Neural progenitor cell (in vitro differentiated cells): Measurements from ENCODE around the gene RPF1. TPM values are rescaled to one million over a fixed set of nuclear protein-coding genes. Genes with fewer than 3 reads are reported as not detected.

Source experiments
- DNase-seq: peaks from one replicate; pipeline ENCODE4 v3.0.0-alpha.2; 2016; ENCODE audit warnings: low spot score
- H2AFZ ChIP-seq: fragments of 200-600 bp; sonication (generic); replicated peaks from 2 replicates; pipeline ENCODE4 v1.6.1; 2016; ENCODE audit warnings: antibody characterized with exemption
- H3F3A ChIP-seq: fragments of 200-600 bp; sonication (generic); 2 replicates; pipeline ENCODE4 v1.6.1; 2016; ENCODE audit warnings: antibody characterized with exemption, low read depth
- H3K27ac ChIP-seq: fragments of 200-600 bp; sonication (generic); 2 replicates; pipeline ENCODE4 v1.5.1; 2016; ENCODE audit warnings: mild to moderate bottlenecking
- H3K27me3 ChIP-seq: fragments of 200-600 bp; sonication (generic); 2 replicates; pipeline ENCODE4 v1.6.1; 2016; ENCODE audit warnings: mild to moderate bottlenecking, moderate library complexity
- H3K36me3 ChIP-seq: fragments of 200-600 bp; sonication (generic); 2 replicates; pipeline ENCODE4 v1.5.1; 2016
- H3K4me1 ChIP-seq: fragments of 200-600 bp; sonication (generic); 2 replicates; pipeline ENCODE4 v1.6.1; 2016; ENCODE audit warnings: mixed run types
- H3K4me2 ChIP-seq: fragments of 200-600 bp; sonication (generic); 2 replicates; pipeline ENCODE4 v1.6.1; 2016
- H3K4me3 ChIP-seq: fragments of 200-600 bp; sonication (generic); 2 replicates; pipeline ENCODE4 v1.5.1; 2016
- H3K79me2 ChIP-seq: fragments of 200-600 bp; sonication (generic); 2 replicates; pipeline ENCODE4 v1.6.1; 2016; ENCODE audit warnings: low read depth
- H3K9ac ChIP-seq: fragments of 200-600 bp; sonication (generic); 2 replicates; pipeline ENCODE4 v1.6.1; 2016
- H3K9me3 ChIP-seq: fragments of 200-600 bp; sonication (generic); 2 replicates; pipeline ENCODE4 v1.5.1; 2016; ENCODE audit warnings: low read depth
- H4K20me1 ChIP-seq: fragments of 200-600 bp; sonication (generic); 2 replicates; pipeline ENCODE4 v1.6.1; 2016; ENCODE audit warnings: low read depth
- H3K27ac Mint-ChIP-seq: 3 replicates; pipeline ENCODE4 v1.8.0; 2021; ENCODE audit warnings: mixed read lengths
- H3K27me3 Mint-ChIP-seq: 2 replicates; pipeline ENCODE4 v1.8.0; 2022; ENCODE audit warnings: low read depth, mild to moderate bottlenecking, inconsistent platforms, moderate library complexity, mixed read lengths; ENCODE audit not compliant: insufficient read depth
- H3K36me3 Mint-ChIP-seq: 3 replicates; pipeline ENCODE4 v1.8.0; 2021; ENCODE audit warnings: mixed read lengths
- H3K4me1 Mint-ChIP-seq: 3 replicates; pipeline ENCODE4 v1.8.0; 2021; ENCODE audit warnings: mixed read lengths
- H3K4me3 Mint-ChIP-seq: 3 replicates; pipeline ENCODE4 v1.8.0; 2021; ENCODE audit warnings: mild to moderate bottlenecking, moderate library complexity, mixed read lengths
- H3K9me3 Mint-ChIP-seq: 3 replicates; pipeline ENCODE4 v1.8.0; 2020; ENCODE audit warnings: mixed read lengths
- EZH2 ChIP-seq: fragments of 200-600 bp; sonication (generic); IDR thresholded peaks from 2 replicates; pipeline ENCODE4 v1.6.1; 2017; ENCODE audit warnings: antibody characterized with exemption, mild to moderate bottlenecking, moderate library complexity
- EZH2phosphoT487 ChIP-seq: fragments of 200-600 bp; sonication (generic); IDR thresholded peaks from 2 replicates; pipeline ENCODE4 v1.6.1; 2017; ENCODE audit warnings: antibody characterized with exemption
- total RNA-seq: library from RNA; depleted of rRNA; stranded (reverse); fragments of >200 nt; gene quantifications from 2 replicates; pipeline ENCODE4 v1.2.3, GENCODE V29; 2015; ENCODE audit warnings: low replicate concordance
- TF ChIP-seq, protein P1 (sequence below): fragments of 200-600 bp; sonication (generic); IDR thresholded peaks from 2 replicates; pipeline ENCODE4 v1.5.1; 2017; ENCODE audit warnings: antibody characterized with exemption, mild to moderate bottlenecking

The RPF1 gene
- 51.8 and 81.6 TPM in 2 replicates for total RNA-seq

DNA sequence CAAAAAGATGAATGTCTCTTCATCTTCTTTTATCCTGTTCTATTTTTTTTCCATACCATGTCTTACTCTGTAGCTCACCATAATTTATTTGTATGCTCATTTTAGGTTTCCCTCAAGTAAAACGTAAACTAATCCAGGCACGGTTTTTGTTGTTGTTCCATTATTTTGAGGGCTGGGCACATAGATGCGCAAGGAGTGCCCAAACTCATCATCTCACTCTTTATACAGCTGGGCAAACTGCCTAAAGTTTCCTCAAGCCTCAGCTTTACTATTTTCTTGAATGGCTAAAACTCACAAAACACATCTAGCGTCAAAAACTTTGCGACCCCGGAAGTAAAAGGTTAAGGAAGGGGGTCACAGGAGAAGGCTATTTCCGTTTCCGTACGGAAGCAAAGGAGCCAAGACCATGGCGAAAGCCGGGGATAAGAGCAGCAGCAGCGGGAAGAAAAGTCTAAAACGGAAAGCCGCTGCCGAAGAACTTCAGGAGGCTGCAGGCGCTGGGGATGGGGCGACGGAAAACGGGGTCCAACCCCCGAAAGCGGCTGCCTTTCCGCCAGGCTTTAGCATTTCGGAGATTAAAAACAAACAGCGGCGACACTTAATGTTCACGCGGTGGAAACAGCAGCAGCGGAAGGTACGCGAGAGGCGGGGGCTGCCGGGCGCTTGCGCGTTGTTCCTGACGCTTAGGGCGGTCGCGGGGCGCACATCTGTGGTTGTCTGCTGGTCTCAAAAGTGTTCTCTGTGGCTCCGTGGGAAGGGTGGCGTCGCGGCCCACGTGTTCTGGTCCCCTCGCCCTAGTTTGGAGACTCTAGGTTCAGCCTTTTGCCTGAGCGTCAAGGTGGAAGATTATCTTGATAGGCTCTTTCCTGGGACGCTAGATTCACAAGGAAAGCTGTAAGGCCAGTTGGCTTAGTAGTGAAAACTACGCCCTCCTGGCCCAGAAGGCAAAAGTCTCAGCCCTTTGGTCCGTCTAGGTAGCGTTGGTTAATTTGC is at the start of gene RPF1:
Gene RPF1, plus strand, starts transcription at position 391 of the 993 bp plus-strand sequence. Its CDS starts 16 bp downstream, at position 407.
- DNase-seq, result peak; percentile 79
- peaks cover 8% of the 10 kb centered on the region for H3K36me3 Mint-ChIP-seq
- H2AFZ ChIP-seq, result peak within 1 kb of the TSS; percentile 99
- no peaks in the 10 kb centered on the region for H3K9me3 ChIP-seq
- H3F3A ChIP-seq, result no peaks in the 10 kb centered on the region
- peak within 1 kb of the TSS; percentile 43 for H3K9ac ChIP-seq
- H3K4me1 ChIP-seq, result peaks cover 9% of the 10 kb centered on the region
- peaks cover 15% of the 10 kb centered on the region for H3K9me3 Mint-ChIP-seq
- H3K4me3 ChIP-seq, result peak within 1 kb of the TSS; percentile 66
- H3K27me3 ChIP-seq, result peaks cover 45% of the 10 kb centered on the region
- peak within 1 kb of the TSS; percentile 91 for H3K4me2 ChIP-seq
- TF ChIP-seq, protein P1, sequence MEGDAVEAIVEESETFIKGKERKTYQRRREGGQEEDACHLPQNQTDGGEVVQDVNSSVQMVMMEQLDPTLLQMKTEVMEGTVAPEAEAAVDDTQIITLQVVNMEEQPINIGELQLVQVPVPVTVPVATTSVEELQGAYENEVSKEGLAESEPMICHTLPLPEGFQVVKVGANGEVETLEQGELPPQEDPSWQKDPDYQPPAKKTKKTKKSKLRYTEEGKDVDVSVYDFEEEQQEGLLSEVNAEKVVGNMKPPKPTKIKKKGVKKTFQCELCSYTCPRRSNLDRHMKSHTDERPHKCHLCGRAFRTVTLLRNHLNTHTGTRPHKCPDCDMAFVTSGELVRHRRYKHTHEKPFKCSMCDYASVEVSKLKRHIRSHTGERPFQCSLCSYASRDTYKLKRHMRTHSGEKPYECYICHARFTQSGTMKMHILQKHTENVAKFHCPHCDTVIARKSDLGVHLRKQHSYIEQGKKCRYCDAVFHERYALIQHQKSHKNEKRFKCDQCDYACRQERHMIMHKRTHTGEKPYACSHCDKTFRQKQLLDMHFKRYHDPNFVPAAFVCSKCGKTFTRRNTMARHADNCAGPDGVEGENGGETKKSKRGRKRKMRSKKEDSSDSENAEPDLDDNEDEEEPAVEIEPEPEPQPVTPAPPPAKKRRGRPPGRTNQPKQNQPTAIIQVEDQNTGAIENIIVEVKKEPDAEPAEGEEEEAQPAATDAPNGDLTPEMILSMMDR, result no peak
- TF ChIP-seq EZH2phosphoT487, result peak; percentile 51
- peak; percentile 78 for TF ChIP-seq EZH2
- H3K27ac Mint-ChIP-seq, result peak within 1 kb of the TSS; percentile 97
- peaks cover 10% of the 10 kb centered on the region for H3K27me3 Mint-ChIP-seq
- peaks cover 16% of the 10 kb centered on the region for H3K4me1 Mint-ChIP-seq
- peaks cover 7% of the 10 kb centered on the region for H3K36me3 ChIP-seq
- H3K27ac ChIP-seq, result peak within 1 kb of the TSS; percentile 69
- peaks cover 28% of the 10 kb centered on the region for H4K20me1 ChIP-seq
- H3K4me3 Mint-ChIP-seq, result peak within 1 kb of the TSS; percentile 100
- H3K79me2 ChIP-seq, result peaks cover 35% of the 10 kb centered on the region

GRCh38 chr1:84430546-84430945 is 48.5 kb upstream of the RPF1 start:
- no peaks in the 10 kb centered on the region for H3K36me3 ChIP-seq
- TF ChIP-seq, protein P1, result no peak
- TF ChIP-seq EZH2phosphoT487 (no peak), EZH2 (no peak)
- H3K4me3 Mint-ChIP-seq, result no peak overlapping the region

DNA sequence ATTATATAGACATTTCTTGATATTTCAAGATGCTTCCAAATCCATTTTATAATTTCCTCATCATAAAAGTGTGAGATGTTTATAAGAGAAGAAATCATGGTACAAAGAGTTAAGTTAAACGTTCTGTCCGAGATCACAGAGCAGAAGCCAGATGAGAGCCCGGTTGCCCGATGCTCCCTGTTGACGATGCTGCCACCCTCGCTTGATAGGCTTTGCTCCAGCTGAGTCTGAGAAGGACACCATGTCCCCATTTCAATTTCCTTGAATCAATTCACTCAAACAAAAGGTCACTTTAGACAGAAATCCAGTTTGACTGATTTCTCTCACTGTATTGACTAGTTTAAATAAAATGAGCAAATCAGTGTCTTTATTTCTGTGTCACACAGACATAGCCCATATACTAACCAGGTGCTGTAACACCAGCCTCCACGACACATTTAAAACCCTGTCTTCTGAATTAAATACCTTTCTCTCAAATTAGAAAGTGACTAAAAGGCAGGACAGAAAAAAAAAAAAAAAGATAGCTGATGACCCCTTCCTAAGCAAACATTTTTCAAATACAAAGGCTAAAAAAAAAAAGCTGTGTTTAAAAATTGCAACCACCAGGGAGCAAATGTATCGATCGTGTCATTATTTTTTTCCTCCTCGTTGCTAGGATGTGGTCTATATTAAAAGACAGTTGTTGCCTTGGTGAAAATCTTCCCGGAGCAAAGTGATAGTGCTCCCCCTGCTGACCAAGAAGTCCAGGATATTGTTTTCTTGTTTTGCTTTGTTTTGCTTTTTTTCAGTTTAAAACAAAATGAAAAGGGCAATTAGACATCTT is 45.6 kb upstream of the RPF1 start:
- H3K36me3 ChIP-seq, result no peaks in the 10 kb centered on the region
- no peak overlapping the region for H3K9ac ChIP-seq
- Mint-ChIP-seq H3K27ac (no peak overlapping the region), H3K4me3 (no peak overlapping the region), H3K27me3 (peaks cover 2% of the 10 kb centered on the region), H3K9me3 (peaks cover 7% of the 10 kb centered on the region), H3K36me3 (peaks cover 2% of the 10 kb centered on the region), H3K4me1 (peaks cover 3% of the 10 kb centered on the region)
- no peaks in the 10 kb centered on the region for H3F3A ChIP-seq
- H3K4me2 ChIP-seq, result peak overlapping the region; percentile 59
- H3K9me3 ChIP-seq, result no peaks in the 10 kb centered on the region
- H3K4me3 ChIP-seq, result peak overlapping the region; percentile 27
- no peak for TF ChIP-seq EZH2
- TF ChIP-seq, protein P1, result peak; percentile 86
- H3K79me2 ChIP-seq, result no peaks in the 10 kb centered on the region
- H3K27ac ChIP-seq, result no peak overlapping the region
- DNase-seq, result peak; percentile 63
- H3K27me3 ChIP-seq, result no peaks in the 10 kb centered on the region
- peaks cover 6% of the 10 kb centered on the region for H3K4me1 ChIP-seq
- peak overlapping the region; percentile 28 for H2AFZ ChIP-seq
- H4K20me1 ChIP-seq, result no peaks in the 10 kb centered on the region

More at GRCh38 chr1:84430546-84430945, 48.5 kb upstream of the RPF1 start:
- Mint-ChIP-seq H3K27me3 (no peaks in the 10 kb centered on the region), H3K36me3 (peaks cover 2% of the 10 kb centered on the region), H3K9me3 (peaks cover 7% of the 10 kb centered on the region), H3K4me1 (peaks cover 3% of the 10 kb centered on the region), H3K27ac (no peak overlapping the region)
- Histone ChIP-seq H3K4me2 (no peak overlapping the region), H2AFZ (no peak overlapping the region), H3K9me3 (no peaks in the 10 kb centered on the region), H3K27me3 (no peaks in the 10 kb centered on the region), H3F3A (no peaks in the 10 kb centered on the region), H3K9ac (no peak overlapping the region), H3K4me1 (peaks cover 6% of the 10 kb centered on the region), H3K4me3 (no peak overlapping the region), H4K20me1 (no peaks in the 10 kb centered on the region), H3K27ac (no peak overlapping the region), H3K79me2 (no peaks in the 10 kb centered on the region)
- DNase-seq, result no peak
